GM18526 (cell line): ENCODE results near the gene NOL11.

Source experiments
- POLR2A ChIP-seq: IDR thresholded peaks from 3 replicates; pipeline ENCODE4 v1.6.1; 2011; ENCODE audit not compliant: insufficient read length; ENCODE audit errors: extremely low read depth

Gene NOL11

DNA sequence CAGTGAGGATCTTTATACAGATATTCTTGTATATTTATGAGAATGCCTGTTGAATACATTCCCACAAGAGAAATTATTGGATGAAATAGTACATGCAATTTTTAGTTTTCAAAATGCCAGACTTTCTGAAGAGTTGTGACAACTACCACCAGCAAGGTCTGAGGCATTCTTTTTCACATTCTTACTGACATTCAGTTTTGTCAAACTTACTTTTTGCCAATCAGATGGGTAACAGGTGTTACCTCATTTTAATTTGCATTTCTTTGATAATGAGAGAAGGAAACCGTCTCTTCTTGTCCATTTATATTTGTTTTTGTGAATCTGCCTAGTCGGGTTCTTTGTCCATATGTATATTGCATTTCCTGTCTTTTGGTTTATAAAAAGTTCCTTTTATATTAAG is 24.3 kb downstream of the NOL11 start:
- TF ChIP-seq POLR2A: no peak

DNA sequence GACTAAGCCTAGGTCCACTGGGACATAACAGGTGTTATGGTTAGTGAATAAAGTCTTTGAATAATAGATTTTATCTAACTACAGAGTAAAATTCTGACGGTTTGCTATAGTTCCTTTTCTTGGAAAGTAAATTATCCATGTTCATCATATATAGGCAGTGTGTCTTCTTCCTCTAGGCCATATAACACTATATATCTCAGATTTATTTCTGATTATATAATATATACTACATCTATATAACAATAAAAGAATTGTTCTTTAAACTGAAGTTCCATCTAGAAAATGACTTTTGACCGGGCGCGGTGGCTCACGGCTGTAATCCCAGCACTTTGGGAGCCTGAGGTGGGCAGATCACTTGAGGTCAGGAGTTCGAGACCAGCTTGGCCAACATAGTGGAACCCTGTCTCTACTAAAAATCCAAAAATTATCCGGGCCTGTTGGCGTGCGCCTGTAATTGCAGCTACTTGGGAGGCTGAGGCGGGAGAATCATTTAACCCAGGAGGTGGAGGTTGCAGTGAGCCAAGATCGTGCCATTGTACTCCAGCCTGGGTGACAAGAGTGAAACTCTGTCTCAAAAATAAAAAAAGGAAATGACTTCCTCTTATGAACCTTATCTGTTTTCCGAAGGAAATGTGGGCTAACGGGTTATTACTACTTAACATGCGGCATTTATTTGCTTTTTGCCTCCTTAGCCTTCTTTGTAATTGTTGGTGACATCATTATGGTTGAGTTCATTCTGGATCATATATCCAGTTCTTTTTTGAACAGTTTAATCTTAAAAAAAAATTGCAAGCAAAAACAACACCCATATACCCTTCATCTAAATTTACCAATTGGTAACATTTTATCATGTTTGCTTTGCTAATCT is 29.2 kb downstream of the NOL11 start:
- TF ChIP-seq POLR2A: no peak

GRCh38 chr17:67747681-67748235 is 30.0 kb downstream of the NOL11 start:
- no peak for TF ChIP-seq POLR2A

- TF ChIP-seq POLR2A: no peak
Observed at GRCh38 chr17:67750067-67750466, 32.3 kb downstream of the NOL11 start.

DNA sequence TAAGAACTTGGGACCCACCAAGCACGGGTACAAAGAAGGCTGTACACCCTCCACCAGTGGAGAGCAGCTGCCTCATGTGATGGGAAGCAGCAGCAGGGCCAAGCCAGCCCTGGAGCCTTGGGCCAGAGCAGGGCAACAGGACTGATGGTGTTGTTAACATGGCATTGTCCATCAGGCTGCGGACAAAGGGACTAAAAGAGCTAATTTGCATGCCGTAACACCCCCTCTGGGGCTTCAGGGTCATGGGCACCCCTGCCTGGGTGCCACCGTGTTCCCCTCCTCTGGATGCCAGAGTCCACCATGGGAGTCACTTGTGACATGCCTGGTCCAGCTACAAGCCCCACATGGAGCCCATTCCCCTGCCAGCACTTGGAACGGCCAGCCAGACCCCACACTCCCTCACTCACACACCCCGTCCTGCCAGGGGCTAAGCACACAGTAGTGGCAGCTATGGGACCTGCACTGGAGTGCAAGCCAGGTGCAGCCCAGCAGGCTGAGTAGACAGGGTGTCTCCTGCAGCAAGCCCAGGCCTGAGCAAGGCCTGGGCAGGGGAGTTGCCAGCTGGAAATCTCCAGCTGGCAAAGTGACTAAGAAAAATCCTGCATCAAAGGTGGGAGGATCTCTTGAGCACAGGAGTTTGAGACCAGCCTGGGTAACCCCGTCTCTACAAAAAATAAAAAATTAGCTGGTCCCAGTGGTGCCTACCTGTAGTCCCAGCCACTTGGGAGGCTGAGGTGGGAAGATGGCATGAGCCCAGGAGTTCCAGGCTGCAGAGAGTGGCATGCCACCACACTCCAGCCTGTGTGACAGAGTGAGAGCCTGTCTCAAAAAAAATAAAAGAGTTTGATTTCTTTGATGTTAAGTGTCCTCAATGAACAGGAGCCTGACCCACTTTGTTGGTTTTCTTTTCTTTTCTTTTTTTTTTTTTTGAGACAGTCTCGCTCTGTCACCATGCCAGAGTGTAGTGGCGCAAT is 33.7 kb downstream of the NOL11 start:
- no peak for TF ChIP-seq POLR2A

- no peak for TF ChIP-seq POLR2A
Observed at GRCh38 chr17:67753026-67753425, 35.3 kb downstream of the NOL11 start.

GRCh38 chr17:67754001-67754400 is 36.3 kb downstream of the NOL11 start:
- no peak for TF ChIP-seq POLR2A

DNA sequence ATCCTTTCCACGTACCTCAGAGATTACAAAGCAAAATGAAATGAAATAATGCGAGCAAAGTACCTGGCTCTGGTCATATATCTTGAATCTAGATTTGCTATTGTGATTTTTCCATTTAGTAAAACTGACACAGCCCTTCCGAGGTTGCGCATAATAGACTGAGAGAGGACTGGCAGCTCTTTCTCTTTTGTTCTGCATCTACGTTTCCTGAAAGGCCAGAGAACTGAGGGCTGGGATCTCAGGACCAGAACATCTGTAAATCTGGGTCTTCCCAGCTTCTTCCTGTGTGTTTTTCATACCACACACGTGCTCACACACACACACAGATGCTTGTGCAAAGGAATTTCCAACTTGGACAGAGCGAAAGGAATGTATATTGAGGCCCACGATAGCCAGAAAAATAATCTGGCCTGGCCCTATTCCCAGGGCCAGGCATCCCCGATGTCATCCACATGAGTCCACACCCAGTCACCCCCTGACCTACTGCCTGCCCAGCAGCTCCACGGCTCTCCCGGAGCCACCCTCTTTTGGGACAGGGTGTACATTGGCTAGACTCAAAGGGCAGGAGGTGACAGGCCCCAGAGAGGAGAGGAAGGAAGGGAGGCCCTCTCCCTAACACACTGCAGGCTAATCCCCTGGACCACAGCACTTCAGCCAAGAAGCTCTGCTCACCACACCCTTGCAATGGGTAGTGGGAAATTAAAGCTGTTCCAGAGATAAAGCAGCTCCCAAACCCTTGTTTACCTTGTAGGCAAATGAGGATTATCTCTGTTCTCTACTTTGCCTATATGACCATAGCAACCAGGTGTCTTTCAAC is 41.8 kb downstream of the NOL11 start:
- TF ChIP-seq POLR2A: no peak

DNA sequence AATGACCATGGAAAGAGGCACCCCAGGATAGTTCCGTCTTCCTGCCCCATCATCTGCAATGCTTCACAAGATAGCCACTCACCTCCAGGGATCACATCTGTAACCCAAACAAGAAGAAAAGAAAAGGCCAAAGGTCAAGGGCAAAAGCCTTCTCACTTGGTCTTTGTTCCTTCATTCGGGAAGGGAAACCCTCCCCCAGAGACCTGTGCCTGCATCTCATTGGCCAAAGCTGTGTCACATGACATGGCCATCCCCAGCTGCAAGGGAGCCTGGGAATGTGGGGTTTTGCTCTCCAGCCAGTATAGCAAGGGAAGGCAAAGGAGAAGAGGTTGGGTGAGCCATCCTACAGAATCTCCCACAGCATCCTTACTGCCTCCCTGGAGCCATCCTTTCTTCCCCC is 47.9 kb downstream of the NOL11 start:
- TF ChIP-seq POLR2A: no peak

DNA sequence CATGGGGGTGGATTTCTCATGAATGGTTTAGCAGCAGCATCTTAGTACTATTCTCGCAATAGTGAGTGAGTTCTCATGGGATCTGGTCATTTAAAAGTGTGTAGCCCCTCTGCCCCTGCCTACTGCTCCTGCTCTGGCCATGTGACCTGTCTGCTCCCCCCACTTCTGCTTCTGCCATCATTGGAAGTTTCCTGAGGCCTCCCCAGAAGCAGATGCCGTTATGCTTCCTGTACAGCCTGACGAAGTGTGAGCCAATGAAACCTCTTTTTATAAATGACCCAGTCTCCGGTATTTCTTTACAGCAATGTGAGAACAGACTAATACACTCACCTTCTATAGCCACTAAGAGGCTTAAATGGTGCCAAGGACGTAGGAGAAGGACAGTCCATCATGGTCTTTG is 51.5 kb downstream of the NOL11 start:
- no peak for TF ChIP-seq POLR2A

DNA sequence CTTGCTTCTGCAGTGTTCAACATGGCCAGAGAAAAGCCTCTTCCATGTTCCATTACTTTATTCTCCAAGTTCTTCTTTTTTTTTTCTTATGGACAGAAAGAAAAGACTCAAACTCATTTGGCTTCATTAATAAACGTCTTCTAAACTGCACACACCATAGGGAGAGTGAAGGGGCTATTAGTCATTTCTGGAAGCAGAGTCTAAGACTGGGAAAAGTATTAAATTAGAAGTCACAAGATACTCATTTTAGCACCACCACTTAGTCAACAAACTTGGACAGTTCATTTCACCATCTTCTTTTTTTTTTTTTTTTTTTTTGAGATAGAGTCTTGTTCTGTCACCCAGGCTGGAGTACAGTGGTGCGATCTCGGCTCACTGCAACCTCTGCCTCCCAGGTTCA is 52.8 kb downstream of the NOL11 start:
- TF ChIP-seq POLR2A: no peak

DNA sequence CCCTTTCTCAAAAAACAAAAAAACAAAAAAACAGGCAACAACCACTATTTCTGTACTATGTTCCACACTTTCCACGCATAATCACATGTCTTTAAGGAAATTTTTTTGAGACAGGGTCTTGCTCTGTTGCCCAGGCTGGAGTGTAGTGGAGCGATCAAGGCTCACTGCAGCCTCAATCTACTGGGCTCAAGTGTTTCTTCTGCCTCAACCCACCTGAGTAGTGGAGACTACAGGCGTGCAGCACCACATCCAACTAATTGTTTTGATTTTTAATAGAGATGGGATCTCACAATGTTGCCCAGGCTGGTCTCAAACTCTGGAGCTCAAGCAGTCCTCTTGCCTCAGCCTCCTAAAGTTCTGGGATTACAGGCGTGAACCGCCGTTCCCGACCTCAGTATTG is 54.9 kb downstream of the NOL11 start:
- no peak for TF ChIP-seq POLR2A

- no peak for TF ChIP-seq POLR2A
Observed at GRCh38 chr17:67773246-67773645, 55.5 kb downstream of the NOL11 start.

- no peak for TF ChIP-seq POLR2A
Observed at GRCh38 chr17:67779098-67779672, 61.4 kb downstream of the NOL11 start.
